ENCODE data around the gene ITGA7.

DNA sequence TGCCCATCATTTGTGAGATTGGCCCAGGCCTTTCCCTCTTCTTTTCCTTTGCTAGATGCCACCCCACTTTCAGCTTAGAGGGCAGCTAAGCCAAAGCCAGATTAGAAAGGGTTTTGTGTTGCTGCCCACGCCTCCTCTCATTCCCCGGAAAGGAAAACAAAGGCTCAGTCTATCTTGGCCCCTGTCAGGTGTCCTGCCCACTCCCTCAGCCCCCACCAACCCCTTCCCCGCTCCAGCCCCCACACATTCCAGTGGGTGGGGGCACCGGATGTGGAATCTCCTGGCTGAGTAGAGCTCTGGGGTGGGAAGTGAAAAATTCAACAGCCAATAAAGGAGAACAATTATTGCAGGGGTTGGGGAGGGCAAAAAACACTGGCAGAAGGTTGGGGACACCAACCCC, 10.3 kb upstream of the ITGA7 start:
- TF ChIP-seq CTCF (conservative IDR thresholded peaks at IDR 0.05; ENCODE audit: low read length) = no peak
- no peak for TF ChIP-seq EZH2phosphoT487 (IDR thresholded peaks at IDR 0.05; ENCODE audit: borderline replicate concordance)
